COLO668 (cell line): Measurements from ENCODE around the gene TATDN2.
"Not testable (repeated sequence)": the region's sequence is repeated elsewhere in the genome, so short reads cannot be mapped to it uniquely, and the experiment has no call there.

ENCODE experiments used
- DNase-seq: peaks from one replicate; lab custom pipeline; 2025; ENCODE audit not compliant: unreplicated experiment; lab: John Stamatoyannopoulos, UW

The TATDN2 gene

GRCh38 chr3:10266936-10267335, 18.7 kb downstream of the TATDN2 start:
- DNase-seq: not testable (repeated sequence)

GRCh38 chr3:10268116-10268515, 19.9 kb downstream of the TATDN2 start:
- no peak for DNase-seq

DNA sequence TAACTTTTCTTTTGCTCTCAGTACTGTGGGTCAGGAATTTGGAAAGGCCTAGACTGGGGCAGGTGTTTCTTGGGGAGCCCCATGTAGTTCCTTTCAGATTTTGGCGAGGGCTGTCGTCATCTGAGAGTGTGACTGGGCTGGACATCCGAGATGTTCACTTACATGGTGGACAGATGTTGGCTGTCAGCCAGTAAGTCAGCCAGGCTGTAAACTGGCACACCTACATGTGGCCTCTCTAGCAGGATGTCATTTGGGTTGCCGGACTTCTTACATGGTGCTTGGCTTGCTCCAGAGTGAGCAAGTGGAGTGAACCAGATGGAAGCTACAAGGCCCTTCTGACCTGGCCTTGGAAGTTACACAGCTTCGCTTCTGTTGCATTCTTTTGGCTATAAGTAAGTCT, 20.7 kb downstream of the TATDN2 start:
- DNase-seq: no peak

GRCh38 chr3:10269443-10269842, 21.2 kb downstream of the TATDN2 start:
- no peak for DNase-seq

GRCh38 chr3:10272476-10272875, 24.2 kb downstream of the TATDN2 start:
- DNase-seq: not testable (repeated sequence)

DNA sequence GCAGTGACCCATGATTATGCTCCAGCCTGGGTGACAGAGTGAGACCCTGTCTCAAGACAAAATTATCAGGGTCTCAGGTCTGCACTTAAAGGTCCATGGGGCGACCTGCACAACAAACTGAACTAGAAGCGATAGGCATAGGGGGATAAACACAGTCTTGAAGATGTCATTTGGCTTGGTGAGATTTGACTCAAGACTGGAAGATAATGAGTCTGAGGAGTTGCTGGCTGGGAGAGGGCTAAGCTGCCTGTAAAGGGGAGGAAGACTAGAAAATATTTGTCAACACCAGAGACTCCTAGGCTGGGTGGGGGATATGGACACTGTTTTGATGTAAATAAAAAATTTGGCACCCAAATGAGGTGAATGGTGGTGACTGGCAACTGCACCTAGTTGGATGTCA, 24.7 kb downstream of the TATDN2 start:
- DNase-seq: no peak

GRCh38 chr3:10273702-10274305, 25.5 kb downstream of the TATDN2 start:
- no peak for DNase-seq

DNA sequence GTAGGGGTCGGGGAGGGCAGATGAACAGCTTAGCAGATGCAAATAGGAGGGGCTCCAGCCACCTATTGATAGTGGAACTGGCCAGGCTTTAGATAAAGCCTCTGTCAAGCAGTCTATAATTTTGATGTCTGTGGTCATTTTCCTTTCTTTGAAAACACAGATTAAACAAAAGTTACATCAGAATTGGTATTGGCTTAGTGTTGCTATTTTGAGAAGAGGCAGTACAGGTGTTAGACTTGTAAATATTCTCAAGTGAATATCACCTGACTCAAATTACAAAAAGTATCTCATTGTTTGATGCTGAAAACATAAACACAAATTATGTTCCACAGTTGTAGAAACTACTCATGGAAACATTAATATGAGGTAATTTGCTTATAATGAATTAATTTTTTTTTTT, 26.3 kb downstream of the TATDN2 start:
- DNase-seq: peak; percentile 5

DNA sequence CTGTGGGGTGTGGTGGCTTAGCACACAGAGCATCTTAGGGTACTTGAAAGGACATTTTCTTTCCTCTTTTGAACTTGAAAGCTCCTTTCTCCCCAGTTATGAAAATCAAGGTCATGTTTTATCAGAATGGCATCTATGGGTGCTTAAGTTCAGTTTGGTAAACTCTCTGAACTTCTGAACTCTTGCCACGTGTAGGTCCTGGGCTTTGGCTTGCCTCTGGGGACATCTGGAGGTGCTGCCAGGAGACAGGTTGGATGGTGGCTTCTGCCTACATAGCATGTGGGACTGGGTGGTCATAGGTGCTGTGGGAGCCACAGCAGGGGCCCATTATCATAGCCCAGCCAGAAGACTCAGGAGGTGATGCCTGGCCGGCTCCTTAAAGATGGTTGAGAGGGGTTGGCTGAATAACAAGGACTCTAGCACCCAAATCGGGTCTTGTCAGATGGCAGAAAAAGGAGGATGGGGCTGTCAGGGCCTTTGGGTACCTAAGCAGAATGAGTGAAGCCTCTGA, 28.9 kb downstream of the TATDN2 start:
- no peak for DNase-seq

DNA sequence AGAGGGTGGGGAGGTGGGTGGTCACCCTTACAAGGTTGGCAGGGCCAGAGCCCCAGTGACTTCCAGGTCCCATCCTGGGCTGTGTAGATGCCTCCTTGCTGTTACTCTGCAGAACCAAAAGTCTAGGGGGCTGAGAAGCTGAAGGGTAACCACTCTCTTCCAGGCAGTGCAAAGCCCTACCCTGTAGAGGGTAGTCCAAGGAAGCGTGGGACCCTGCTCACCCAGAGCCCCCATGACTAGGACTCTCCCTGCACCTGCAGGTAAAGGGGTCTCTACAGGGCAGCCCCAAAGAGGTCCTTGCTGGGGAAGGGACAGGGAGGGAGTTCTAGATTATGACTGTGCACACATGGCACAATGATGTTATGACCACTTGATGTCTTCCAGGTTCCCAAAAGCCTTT, 30.2 kb downstream of the TATDN2 start:
- DNase-seq: no peak

DNA sequence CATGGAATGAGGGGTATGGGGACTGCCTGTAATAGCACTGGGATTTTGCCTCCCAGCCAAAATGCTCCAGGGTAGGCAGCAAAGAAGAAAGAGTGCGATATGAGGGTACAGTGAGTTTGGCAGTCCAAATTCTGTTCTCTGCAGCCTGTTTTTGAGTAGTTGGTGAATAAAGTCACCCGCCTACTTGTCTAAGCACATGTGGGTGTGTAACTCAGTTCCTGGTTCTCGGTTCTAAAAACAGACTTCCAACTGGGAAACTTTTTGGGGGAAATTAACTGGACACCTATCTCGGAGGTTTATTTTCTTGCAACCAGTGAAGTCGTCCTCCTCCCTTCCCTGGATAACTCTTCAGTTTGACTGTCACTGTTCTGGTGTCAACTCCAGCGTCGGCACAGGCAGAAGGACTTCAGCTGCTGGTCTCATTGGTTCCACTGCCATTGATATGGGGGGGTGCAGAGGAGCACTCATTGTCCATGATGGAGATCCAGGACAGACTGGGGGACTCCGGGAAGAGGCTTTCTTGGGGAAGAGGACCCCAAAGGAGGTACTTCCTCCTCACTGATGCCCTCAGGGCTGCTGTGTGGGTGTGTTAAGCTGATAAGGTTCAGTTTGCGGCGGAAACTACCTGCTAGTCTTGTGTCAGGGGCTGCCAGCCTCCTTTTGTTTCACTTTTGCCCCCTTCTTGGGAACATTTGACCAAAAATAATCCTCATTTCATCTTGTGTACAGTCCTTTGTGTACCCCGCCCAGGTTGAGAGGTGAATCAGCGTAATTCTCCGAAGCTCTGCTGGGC, 31.3 kb downstream of the TATDN2 start:
- DNase-seq: no peak

GRCh38 chr3:10280177-10280529, 31.9 kb downstream of the TATDN2 start:
- DNase-seq: no peak

DNA sequence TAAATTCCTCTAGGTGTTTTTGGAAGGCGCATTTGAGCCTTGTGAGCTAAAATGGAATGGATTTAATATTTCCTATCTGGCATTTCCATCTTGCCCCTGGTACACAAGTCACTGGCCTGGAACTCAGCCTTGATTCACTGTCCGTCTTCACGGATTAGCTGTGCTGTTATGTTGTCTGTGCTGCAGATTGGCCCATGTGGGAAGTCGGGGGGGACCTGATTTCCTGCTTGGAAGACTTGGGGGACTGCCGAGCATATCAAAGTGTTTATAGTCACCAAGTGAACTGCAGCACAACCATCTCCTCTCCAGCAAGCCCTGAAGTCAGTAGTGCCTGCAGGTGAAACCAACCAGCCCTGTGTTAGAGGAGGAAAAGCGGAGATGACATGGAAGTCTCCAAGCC, 32.3 kb downstream of the TATDN2 start:
- DNase-seq: no peak

DNA sequence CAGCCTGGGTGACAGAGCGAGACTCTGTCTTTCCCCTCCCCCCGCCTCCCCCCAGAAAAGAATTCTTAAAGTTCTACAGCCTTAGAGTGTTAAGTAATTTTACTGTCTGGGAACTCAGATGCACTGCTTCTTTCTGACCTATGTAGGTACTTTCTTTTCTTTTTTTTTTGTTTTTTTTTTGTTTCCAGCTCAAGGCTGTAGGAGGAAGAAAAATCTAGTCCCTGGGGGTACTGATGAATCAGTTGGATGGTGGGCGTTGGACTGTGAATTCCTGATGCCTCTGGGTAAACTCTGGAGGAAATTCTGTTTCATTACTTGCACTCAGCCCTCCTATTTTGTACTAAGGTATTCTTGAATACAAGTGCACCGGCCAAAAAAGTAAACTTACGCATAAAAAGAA, 33.7 kb downstream of the TATDN2 start:
- no peak for DNase-seq

- DNase-seq: no peak
These were observed 35.4 kb downstream of the TATDN2 start for GRCh38 chr3:10283638-10284037.

DNA sequence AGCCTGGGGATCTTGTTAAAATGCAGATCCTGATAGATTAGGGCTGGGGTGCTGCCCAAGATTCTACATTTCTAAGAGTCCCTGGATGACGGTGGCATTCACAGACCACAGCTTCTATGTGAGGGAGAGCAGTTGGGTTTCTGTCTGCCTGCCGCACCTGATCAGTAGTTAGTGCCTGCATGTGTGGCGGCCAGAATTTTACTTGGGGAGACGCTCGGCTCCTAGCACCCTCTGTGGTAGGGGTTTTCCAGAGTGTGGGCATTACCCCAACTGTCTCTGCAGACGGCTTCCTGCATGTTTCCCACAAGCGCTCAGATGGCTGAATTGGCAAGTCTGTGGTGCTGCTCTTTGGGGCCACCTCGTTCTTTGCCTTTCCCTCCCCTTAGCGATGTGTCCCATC, 36.2 kb downstream of the TATDN2 start:
- DNase-seq: no peak

- no peak for DNase-seq
These were observed 37.2 kb downstream of the TATDN2 start for GRCh38 chr3:10285272-10286132.

GRCh38 chr3:10286133-10286524, 37.9 kb downstream of the TATDN2 start:
- no peak for DNase-seq

GRCh38 chr3:10286596-10287295, 38.5 kb downstream of the TATDN2 start:
- no peak for DNase-seq

- no peak for DNase-seq
These were observed 39.8 kb downstream of the TATDN2 start for GRCh38 chr3:10287936-10288574.

GRCh38 chr3:10288575-10288960, 40.3 kb downstream of the TATDN2 start:
- DNase-seq: no peak
